Measurements from ENCODE around the gene DDX55.

The DDX55 gene

DNA sequence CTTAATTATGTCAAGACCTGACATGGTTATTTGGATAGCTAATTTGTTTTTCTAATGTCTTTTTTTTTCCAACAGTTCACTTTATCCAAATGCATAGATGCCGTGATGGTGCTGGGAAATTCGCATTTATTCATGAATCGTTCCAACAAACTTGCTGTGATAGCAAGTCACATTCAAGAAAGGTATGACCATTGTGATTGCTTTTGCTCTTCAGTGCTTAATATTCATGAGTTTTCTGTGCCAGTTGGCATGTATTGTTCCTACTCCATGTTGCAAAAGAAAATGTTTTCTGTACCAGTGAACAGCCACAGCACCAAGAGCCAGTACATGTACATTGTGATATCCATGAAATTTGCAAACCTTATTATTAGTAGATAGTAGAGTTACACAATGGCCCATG lies 43.5 kb downstream of the DDX55 start:
- Histone ChIP-seq H3K27ac (ENCODE audit: low read depth, low read length, severe bottlenecking) (no peak overlapping the region), H3K9me3 (ENCODE audit: control insufficient read depth, low read length) (no peaks in the 10 kb centered on the region), H3K36me3 (ENCODE audit: control insufficient read depth, insufficient read depth, low read length) (peaks cover 78% of the 10 kb centered on the region), H3K4me1 (ENCODE audit: control insufficient read depth, insufficient read depth, low read length, poor library complexity, severe bottlenecking) (no peaks in the 10 kb centered on the region), H3K4me3 (ENCODE audit: extremely low read depth, insufficient read depth, low read length, poor library complexity, severe bottlenecking) (no peak overlapping the region)
- WGBS, 2 experiments (ENCODE audit: insufficient coverage in 2 of 2), result 92 to 97% methylated on average over 2 to 3 of the region's 3 CpGs

DNA sequence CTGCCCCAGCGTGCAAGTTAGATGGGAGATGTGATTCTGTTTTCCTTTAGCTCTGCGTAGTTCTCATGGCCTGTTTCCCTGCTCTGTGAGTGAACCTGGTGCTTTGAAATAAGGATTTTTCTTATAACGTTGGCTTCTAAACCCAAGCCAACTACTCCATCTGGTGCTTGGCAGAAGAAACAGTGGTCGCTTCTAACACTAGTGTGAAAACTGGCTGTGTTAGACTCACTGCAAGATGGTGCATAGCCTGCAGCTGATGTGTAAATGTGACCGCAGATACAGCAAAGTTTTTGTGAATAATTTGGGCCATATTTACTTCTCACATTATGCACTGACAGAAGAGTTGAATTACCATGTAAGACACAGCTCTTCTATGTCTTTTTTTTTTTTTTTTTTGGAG lies 44.0 kb downstream of the DDX55 start:
- Histone ChIP-seq H3K36me3 (ENCODE audit: control insufficient read depth, insufficient read depth, low read length) (peaks cover 83% of the 10 kb centered on the region), H3K4me3 (ENCODE audit: extremely low read depth, insufficient read depth, low read length, poor library complexity, severe bottlenecking) (no peak overlapping the region)
- WGBS, 2 experiments (ENCODE audit: insufficient coverage in 2 of 2), result 90 to 100% methylated on average over 2 to 3 of the region's 5 CpGs

DNA sequence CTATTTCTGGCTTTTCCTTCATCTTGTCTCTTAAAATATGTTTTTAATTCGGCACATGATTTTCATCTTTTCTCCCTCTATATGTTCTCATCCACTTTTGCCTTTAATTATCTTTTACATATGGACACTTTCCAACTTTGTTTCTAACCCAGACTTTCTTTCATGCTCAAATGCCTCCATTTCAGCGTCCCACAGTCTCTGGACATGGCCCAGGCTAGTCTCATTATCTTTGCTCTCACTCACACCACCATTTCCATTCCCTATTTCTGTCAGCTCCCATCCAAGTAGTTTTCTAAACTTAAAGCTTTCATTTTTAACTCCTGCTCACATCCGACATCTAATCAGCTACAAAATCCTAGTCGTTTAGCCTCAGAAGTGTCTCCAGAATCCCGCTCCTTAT lies 46.5 kb downstream of the DDX55 start:
- Histone ChIP-seq H3K36me3 (ENCODE audit: control insufficient read depth, insufficient read depth, low read length) (peaks cover 79% of the 10 kb centered on the region), H3K4me1 (ENCODE audit: control insufficient read depth, insufficient read depth, low read length, poor library complexity, severe bottlenecking) (no peaks in the 10 kb centered on the region), H3K9me3 (ENCODE audit: control insufficient read depth, low read length) (no peaks in the 10 kb centered on the region), H3K27ac (ENCODE audit: low read depth, low read length, severe bottlenecking) (no peak overlapping the region), H3K4me3 (ENCODE audit: extremely low read depth, insufficient read depth, low read length, poor library complexity, severe bottlenecking) (no peak overlapping the region)
- 95 to 99% methylated on average over 4 to 5 of the region's 5 CpGs for WGBS, 2 experiments (ENCODE audit: insufficient coverage in 2 of 2)

More for the DNA sequence above, 44.0 kb downstream of the DDX55 start:
- Histone ChIP-seq H3K9me3 (ENCODE audit: control insufficient read depth, low read length) (no peaks in the 10 kb centered on the region), H3K27ac (ENCODE audit: low read depth, low read length, severe bottlenecking) (no peak overlapping the region), H3K4me1 (ENCODE audit: control insufficient read depth, insufficient read depth, low read length, poor library complexity, severe bottlenecking) (no peaks in the 10 kb centered on the region)

DNA sequence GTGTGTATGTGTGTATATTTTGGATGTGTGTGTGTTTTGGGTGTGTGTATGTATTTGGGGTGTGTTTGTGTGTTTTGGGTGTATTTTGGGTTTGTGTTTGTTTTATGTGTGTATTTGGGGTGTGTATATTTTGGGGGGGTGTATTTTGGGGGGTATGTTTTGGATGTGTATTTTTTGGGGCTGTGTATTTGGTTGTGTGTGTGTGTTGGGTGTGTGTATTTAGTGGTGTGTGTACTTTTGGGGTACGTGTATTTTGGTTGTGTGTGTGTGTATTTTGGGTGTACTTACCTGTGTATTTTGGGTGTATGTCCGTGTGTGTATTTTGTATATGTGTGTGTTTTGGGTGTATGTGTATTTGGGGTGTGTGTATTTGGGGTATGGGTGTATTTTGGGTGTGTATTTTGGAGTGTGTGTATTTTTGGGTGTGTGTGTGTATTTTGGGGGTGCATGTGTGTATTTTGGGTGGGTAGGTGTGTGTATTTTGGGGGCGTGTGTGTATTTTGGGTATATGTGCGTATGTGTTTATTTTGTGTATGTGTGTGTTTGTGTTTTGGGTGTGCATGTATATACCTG lies 52.3 kb downstream of the DDX55 start:
- 92 to 95% methylated on average over 3 to 4 of the region's 4 CpGs for WGBS, 2 experiments (ENCODE audit: insufficient coverage in 2 of 2)
- Histone ChIP-seq H3K4me1 (ENCODE audit: control insufficient read depth, insufficient read depth, low read length, poor library complexity, severe bottlenecking) (no peaks in the 10 kb centered on the region), H3K4me3 (ENCODE audit: extremely low read depth, insufficient read depth, low read length, poor library complexity, severe bottlenecking) (no peak overlapping the region), H3K27ac (ENCODE audit: low read depth, low read length, severe bottlenecking) (no peak overlapping the region), H3K9me3 (ENCODE audit: control insufficient read depth, low read length) (no peaks in the 10 kb centered on the region), H3K36me3 (ENCODE audit: control insufficient read depth, insufficient read depth, low read length) (peaks cover 72% of the 10 kb centered on the region)

DNA sequence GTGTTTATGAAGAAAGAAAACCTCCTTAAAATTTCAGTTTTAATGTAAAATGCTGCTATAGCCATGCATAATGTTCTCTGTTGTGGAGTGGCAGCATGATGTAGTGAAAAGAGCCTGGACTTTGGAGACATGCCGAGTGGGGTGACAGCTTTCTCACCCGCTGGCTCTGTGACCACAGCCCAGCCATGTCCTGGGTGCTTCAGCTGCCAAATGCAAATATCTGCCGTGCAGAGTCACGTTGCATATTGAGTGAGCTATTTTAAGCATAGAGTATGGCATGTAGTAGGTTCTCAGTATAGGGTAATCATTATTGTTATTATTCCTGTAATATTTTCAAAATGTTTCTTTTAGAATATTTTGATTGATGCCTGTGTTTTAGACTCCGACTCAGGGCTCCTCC lies 53.5 kb downstream of the DDX55 start:
- no peak overlapping the region for H3K27ac ChIP-seq (ENCODE audit: low read depth, low read length, severe bottlenecking)
- peaks cover 69% of the 10 kb centered on the region for H3K36me3 ChIP-seq (ENCODE audit: control insufficient read depth, insufficient read depth, low read length)
- no peak overlapping the region for H3K4me3 ChIP-seq (ENCODE audit: extremely low read depth, insufficient read depth, low read length, poor library complexity, severe bottlenecking)
- 81 to 100% methylated on average over 2 to 4 of the region's 5 CpGs for WGBS, 2 experiments (ENCODE audit: insufficient coverage in 2 of 2)
- H3K4me1 ChIP-seq (ENCODE audit: control insufficient read depth, insufficient read depth, low read length, poor library complexity, severe bottlenecking), result no peaks in the 10 kb centered on the region
- H3K9me3 ChIP-seq (ENCODE audit: control insufficient read depth, low read length), result no peaks in the 10 kb centered on the region

DNA sequence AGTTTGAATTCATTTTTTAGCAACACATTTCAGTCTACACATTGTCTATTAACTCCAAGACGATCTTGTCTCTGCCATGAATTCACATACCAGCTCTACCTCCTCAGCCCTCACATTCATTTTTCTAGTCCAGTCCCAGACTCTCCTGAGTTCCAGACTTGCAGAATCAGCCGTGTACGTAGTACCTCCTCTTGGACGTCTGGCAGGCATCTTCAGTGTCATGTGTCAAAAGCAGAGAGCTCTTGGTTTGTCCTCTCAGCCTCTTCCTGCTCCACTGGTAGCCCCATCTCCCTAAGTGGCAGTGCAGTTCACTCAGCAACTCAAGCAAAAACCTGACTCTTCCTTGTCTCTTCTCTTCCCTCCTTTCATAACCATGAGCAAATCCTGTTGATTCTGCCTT lies 54.5 kb downstream of the DDX55 start:
- peaks cover 68% of the 10 kb centered on the region for H3K36me3 ChIP-seq (ENCODE audit: control insufficient read depth, insufficient read depth, low read length)
- WGBS, 2 experiments (ENCODE audit: insufficient coverage in 2 of 2), result 94 to 100% methylated on average over 2 to 4 of the region's 4 CpGs
- H3K27ac ChIP-seq (ENCODE audit: low read depth, low read length, severe bottlenecking), result no peak overlapping the region
- no peaks in the 10 kb centered on the region for H3K9me3 ChIP-seq (ENCODE audit: control insufficient read depth, low read length)
- H3K4me3 ChIP-seq (ENCODE audit: extremely low read depth, insufficient read depth, low read length, poor library complexity, severe bottlenecking), result no peak overlapping the region
- H3K4me1 ChIP-seq (ENCODE audit: control insufficient read depth, insufficient read depth, low read length, poor library complexity, severe bottlenecking), result no peaks in the 10 kb centered on the region

DNA sequence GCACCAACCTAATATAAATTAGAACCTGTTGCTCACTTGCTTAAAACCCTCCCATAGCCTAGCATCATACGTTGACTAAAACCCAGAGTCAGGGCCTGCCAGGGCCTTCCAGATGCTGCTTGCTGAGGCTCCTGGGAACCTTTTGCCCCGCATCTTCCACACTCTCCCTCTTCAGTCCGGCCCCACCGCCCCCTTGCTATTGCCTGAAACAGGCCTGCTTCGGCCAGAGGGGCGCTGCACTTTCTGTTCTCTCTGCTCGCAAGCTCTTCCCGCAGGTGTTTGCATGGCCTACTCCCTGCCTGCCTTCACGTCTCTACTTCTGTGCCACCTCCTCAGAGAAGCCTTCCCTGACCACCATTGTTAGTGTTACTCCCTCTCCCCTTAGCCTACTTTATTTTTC lies 55.3 kb downstream of the DDX55 start:
- no peak overlapping the region for H3K27ac ChIP-seq (ENCODE audit: low read depth, low read length, severe bottlenecking)
- no peaks in the 10 kb centered on the region for H3K9me3 ChIP-seq (ENCODE audit: control insufficient read depth, low read length)
- H3K4me3 ChIP-seq (ENCODE audit: extremely low read depth, insufficient read depth, low read length, poor library complexity, severe bottlenecking), result no peak overlapping the region
- H3K36me3 ChIP-seq (ENCODE audit: control insufficient read depth, insufficient read depth, low read length), result peaks cover 69% of the 10 kb centered on the region
- H3K4me1 ChIP-seq (ENCODE audit: control insufficient read depth, insufficient read depth, low read length, poor library complexity, severe bottlenecking), result no peaks in the 10 kb centered on the region
- 86 to 96% methylated on average over 5 to 9 of the region's 9 CpGs for WGBS, 2 experiments (ENCODE audit: insufficient coverage in 2 of 2)

DNA sequence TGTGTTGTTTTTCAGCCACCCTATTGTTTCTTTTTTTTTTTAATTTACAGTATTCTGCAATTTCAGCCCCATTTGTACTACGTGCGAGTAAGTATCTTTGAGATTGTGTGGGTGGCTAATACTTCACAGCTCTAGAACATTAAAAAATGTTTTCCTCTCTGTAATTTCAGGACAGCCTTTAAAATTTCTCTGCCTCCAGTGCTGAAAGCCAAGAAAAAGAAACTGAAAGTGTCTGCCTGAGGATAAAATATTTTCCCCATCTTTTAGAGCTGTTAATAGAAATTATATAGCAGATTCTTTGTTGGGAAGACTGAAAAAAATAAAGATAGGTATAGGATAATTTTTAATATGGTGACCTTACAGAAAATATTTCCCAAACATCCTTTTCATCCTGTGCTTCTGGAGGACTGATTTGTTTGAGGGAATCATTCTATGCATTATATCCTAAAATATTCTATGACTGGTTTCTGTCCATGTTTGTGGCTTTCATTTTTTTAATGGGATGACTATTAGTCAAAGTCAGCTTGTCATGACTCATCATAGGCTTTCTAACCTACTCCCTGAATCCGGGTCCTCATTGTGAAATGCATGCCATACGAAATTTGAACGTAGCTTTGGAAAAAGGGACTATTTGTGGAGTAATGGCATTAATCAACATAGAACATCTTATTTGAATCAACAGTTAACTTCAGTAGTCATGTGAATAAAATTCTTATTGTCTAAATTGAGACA lies 58.3 kb downstream of the DDX55 start:
- Histone ChIP-seq H3K27ac (ENCODE audit: low read depth, low read length, severe bottlenecking) (no peak overlapping the region), H3K36me3 (ENCODE audit: control insufficient read depth, insufficient read depth, low read length) (peaks cover 63% of the 10 kb centered on the region)
- WGBS, 2 experiments (ENCODE audit: insufficient coverage in 2 of 2), result no CpG with 5 or more reads among the region's 5 CpGs

DNA sequence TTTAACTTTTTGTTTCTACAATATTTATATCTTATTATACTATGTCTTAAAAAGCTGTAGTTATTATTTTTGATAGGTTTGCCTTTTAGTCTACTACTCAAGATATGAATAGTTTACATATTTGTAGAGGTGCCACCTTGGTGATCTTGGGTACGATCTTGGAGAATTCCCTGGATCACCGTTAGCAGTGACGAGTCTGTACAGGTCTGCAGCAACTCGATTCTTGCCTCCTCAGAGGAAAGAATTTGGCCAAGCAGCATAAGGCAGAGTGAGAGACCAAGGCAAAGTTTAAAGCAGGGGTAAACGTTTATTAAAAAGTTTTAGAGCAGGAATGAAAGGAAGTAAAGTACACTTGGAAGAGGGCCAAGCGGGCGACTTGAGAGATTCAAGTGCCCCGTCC lies 65.9 kb downstream of the DDX55 start:
- Histone ChIP-seq H3K4me3 (ENCODE audit: extremely low read depth, insufficient read depth, low read length, poor library complexity, severe bottlenecking) (no peak overlapping the region), H3K27ac (ENCODE audit: low read depth, low read length, severe bottlenecking) (no peak overlapping the region), H3K36me3 (ENCODE audit: control insufficient read depth, insufficient read depth, low read length) (peaks cover 9% of the 10 kb centered on the region), H3K4me1 (ENCODE audit: control insufficient read depth, insufficient read depth, low read length, poor library complexity, severe bottlenecking) (no peaks in the 10 kb centered on the region), H3K9me3 (ENCODE audit: control insufficient read depth, low read length) (no peaks in the 10 kb centered on the region)
- WGBS, 2 experiments (ENCODE audit: insufficient coverage in 2 of 2), result 91 to 92% methylated on average over 4 to 5 of the region's 8 CpGs

More for the DNA sequence above, 58.3 kb downstream of the DDX55 start:
- Histone ChIP-seq H3K9me3 (ENCODE audit: control insufficient read depth, low read length) (no peaks in the 10 kb centered on the region), H3K4me1 (ENCODE audit: control insufficient read depth, insufficient read depth, low read length, poor library complexity, severe bottlenecking) (no peaks in the 10 kb centered on the region), H3K4me3 (ENCODE audit: extremely low read depth, insufficient read depth, low read length, poor library complexity, severe bottlenecking) (no peak overlapping the region)
